ENCODE measurements around the gene PGM2L1.

The PGM2L1 gene

DNA sequence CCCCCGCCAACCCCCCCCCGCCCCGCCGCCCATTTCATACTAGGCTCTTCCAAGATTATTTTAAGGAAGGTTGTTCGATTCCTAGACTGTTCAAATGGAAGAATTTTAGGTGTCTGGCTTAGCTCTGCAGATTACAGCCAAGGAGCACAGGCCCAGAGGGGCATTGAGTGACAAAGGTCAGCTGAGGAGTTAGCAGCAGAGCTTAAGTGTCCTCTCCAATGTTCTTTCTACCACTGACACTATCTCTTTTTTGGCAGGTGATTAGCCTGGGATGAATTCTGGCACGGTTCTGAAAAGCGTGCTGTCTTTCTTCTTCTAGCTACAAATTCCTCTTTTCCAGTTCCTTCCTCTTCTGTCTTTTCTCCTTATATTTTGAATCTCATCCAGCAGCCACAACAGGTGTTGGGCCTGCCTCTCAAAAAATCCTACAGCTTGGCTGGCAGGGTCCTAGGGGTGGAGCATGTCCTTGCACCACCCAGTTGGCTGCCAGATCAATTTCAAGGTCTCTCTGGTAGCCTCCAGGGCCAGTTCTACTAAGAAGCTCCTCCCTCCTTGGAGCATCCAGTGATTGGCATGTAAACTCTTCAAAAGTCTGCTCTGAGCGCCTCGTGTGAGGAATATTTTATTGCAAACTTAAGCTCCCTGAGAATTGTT is 46.1 kb upstream of the PGM2L1 start:
- H3K9me3 ChIP-seq (ENCODE audit: insufficient read depth, low read length) = no peaks in the 10 kb centered on the region
- no peaks in the 10 kb centered on the region for H3F3A ChIP-seq (ENCODE audit: insufficient read depth)
- TF ChIP-seq, protein P1, sequence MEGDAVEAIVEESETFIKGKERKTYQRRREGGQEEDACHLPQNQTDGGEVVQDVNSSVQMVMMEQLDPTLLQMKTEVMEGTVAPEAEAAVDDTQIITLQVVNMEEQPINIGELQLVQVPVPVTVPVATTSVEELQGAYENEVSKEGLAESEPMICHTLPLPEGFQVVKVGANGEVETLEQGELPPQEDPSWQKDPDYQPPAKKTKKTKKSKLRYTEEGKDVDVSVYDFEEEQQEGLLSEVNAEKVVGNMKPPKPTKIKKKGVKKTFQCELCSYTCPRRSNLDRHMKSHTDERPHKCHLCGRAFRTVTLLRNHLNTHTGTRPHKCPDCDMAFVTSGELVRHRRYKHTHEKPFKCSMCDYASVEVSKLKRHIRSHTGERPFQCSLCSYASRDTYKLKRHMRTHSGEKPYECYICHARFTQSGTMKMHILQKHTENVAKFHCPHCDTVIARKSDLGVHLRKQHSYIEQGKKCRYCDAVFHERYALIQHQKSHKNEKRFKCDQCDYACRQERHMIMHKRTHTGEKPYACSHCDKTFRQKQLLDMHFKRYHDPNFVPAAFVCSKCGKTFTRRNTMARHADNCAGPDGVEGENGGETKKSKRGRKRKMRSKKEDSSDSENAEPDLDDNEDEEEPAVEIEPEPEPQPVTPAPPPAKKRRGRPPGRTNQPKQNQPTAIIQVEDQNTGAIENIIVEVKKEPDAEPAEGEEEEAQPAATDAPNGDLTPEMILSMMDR (IDR thresholded peaks at IDR 0.05; ENCODE audit: insufficient read depth, low read length, poor library complexity, severe bottlenecking) = no peak
- no peak for TF ChIP-seq EZH2phosphoT487 (conservative IDR thresholded peaks at IDR 0.05; ENCODE audit: low read length)
- H3K9ac ChIP-seq (ENCODE audit: low read length) = no peak overlapping the region
- no peaks in the 10 kb centered on the region for H4K20me1 ChIP-seq (ENCODE audit: low read depth, low read length)
- no peak overlapping the region for H2AFZ ChIP-seq (ENCODE audit: low read depth, low read length, severe bottlenecking)
- H3K9me2 ChIP-seq (replicated peaks; ENCODE audit: insufficient read depth, low read length) = no peaks in the 10 kb centered on the region
- no peak overlapping the region for H3K4me3 ChIP-seq (ENCODE audit: insufficient read depth, low read length, poor library complexity, severe bottlenecking)
- no peaks in the 10 kb centered on the region for H3K36me3 ChIP-seq (ENCODE audit: low read length)
- H3K27ac ChIP-seq (ENCODE audit: low read depth, low read length) = no peak overlapping the region
- no peaks in the 10 kb centered on the region for H3K79me2 ChIP-seq (ENCODE audit: insufficient read depth, low read length)
- no peak overlapping the region for H3K4me2 ChIP-seq (ENCODE audit: low read depth, low read length, poor library complexity, severe bottlenecking)
- no peaks in the 10 kb centered on the region for H3K27me3 ChIP-seq (ENCODE audit: low read length)

DNA sequence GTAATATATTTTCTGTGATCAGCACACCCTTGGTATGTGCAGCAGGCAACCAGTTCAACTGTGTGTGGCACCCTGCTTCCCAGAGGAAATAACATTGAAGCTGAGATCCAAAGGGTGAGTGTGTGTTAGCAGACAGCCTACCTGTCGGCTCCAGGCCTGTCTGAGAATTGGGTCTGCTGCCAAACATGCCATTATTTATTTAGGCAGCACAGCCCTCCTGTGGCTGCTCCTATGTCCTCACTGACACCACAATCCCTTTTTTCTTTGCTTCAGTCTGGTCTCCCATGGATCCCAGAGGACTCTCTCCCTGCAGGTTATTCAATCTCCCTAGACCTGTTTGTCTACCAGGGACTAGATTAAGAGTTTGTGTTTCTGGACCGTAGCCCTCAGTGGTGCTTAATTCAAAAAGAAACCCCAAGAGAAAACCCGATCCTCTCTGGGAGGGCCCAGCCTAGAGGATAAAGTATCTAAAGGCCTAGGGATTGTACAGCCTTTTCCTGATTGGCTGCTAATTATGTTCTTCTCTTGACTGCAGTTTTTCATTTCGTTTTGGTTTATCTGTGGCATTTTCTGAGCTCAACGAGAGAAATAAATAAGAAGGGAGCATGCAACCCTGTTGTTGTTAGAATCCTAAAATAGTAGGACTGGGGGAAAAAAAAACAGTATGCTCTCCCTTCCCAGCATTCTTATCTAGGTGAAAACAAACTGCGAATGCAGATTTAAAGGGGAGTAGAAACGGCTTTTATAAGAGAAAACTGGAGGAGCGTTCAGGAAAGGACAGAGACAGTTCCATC is 45.0 kb upstream of the PGM2L1 start:
- no peaks in the 10 kb centered on the region for H3F3A ChIP-seq (ENCODE audit: insufficient read depth)
- no peaks in the 10 kb centered on the region for H3K9me3 ChIP-seq (ENCODE audit: insufficient read depth, low read length)
- no peak overlapping the region for H2AFZ ChIP-seq (ENCODE audit: low read depth, low read length, severe bottlenecking)
- no peaks in the 10 kb centered on the region for H4K20me1 ChIP-seq (ENCODE audit: low read depth, low read length)
- H3K9ac ChIP-seq (ENCODE audit: low read length) = no peak overlapping the region
- H3K36me3 ChIP-seq (ENCODE audit: low read length) = no peaks in the 10 kb centered on the region
- no peak for TF ChIP-seq EZH2phosphoT487 (conservative IDR thresholded peaks at IDR 0.05; ENCODE audit: low read length)
- no peak overlapping the region for H3K27ac ChIP-seq (ENCODE audit: low read depth, low read length)
- no peak overlapping the region for H3K4me3 ChIP-seq (ENCODE audit: insufficient read depth, low read length, poor library complexity, severe bottlenecking)
- no peaks in the 10 kb centered on the region for H3K79me2 ChIP-seq (ENCODE audit: insufficient read depth, low read length)
- no peaks in the 10 kb centered on the region for H3K9me2 ChIP-seq (replicated peaks; ENCODE audit: insufficient read depth, low read length)
- no peak overlapping the region for H3K4me2 ChIP-seq (ENCODE audit: low read depth, low read length, poor library complexity, severe bottlenecking)
- no peaks in the 10 kb centered on the region for H3K27me3 ChIP-seq (ENCODE audit: low read length)

GRCh38 chr11:74442636-74443035 is 44.4 kb upstream of the PGM2L1 start:
- Histone ChIP-seq H3K27me3 (ENCODE audit: low read length) (no peaks in the 10 kb centered on the region), H3K4me3 (ENCODE audit: insufficient read depth, low read length, poor library complexity, severe bottlenecking) (no peak overlapping the region), H3F3A (ENCODE audit: insufficient read depth) (no peaks in the 10 kb centered on the region), H3K9ac (ENCODE audit: low read length) (no peak overlapping the region), H3K27ac (ENCODE audit: low read depth, low read length) (no peak overlapping the region), H3K9me2 (replicated peaks; ENCODE audit: insufficient read depth, low read length) (no peaks in the 10 kb centered on the region), H3K36me3 (ENCODE audit: low read length) (no peaks in the 10 kb centered on the region), H2AFZ (ENCODE audit: low read depth, low read length, severe bottlenecking) (no peak overlapping the region), H3K79me2 (ENCODE audit: insufficient read depth, low read length) (no peaks in the 10 kb centered on the region), H4K20me1 (ENCODE audit: low read depth, low read length) (no peaks in the 10 kb centered on the region), H3K4me2 (ENCODE audit: low read depth, low read length, poor library complexity, severe bottlenecking) (no peak overlapping the region), H3K9me3 (ENCODE audit: insufficient read depth, low read length) (no peaks in the 10 kb centered on the region)
- no peak for TF ChIP-seq EZH2phosphoT487 (conservative IDR thresholded peaks at IDR 0.05; ENCODE audit: low read length)
- TF ChIP-seq, protein P1 (IDR thresholded peaks at IDR 0.05; ENCODE audit: insufficient read depth, low read length, poor library complexity, severe bottlenecking) = no peak

DNA sequence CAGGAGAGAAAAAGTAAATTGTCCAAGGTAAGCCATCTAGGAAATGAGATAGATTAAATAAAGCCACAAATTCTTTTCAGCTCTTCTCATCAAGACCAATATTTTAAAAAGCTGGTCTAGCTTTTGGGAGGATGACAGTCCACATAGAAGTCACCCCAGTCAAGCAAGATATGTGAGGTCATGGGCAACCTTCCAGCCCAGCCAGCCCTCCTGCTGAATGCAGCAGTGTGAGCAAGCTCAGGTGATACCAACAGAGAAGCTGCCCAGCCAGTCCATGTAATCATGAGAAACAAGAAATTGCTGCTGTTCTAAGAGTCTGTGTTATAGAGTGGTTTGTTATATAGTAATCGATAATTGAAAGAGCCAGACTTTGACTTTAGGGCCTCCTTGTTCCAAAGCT is 40.4 kb upstream of the PGM2L1 start:
- Histone ChIP-seq H3K4me3 (ENCODE audit: insufficient read depth, low read length, poor library complexity, severe bottlenecking) (no peak overlapping the region), H3K27me3 (ENCODE audit: low read length) (no peaks in the 10 kb centered on the region), H4K20me1 (ENCODE audit: low read depth, low read length) (no peaks in the 10 kb centered on the region), H3K79me2 (ENCODE audit: insufficient read depth, low read length) (no peaks in the 10 kb centered on the region), H3K4me2 (ENCODE audit: low read depth, low read length, poor library complexity, severe bottlenecking) (no peak overlapping the region), H2AFZ (ENCODE audit: low read depth, low read length, severe bottlenecking) (no peak overlapping the region), H3K9me3 (ENCODE audit: insufficient read depth, low read length) (no peaks in the 10 kb centered on the region), H3K9ac (ENCODE audit: low read length) (no peak overlapping the region), H3F3A (ENCODE audit: insufficient read depth) (no peaks in the 10 kb centered on the region), H3K9me2 (replicated peaks; ENCODE audit: insufficient read depth, low read length) (no peaks in the 10 kb centered on the region), H3K27ac (ENCODE audit: low read depth, low read length) (no peak overlapping the region), H3K36me3 (ENCODE audit: low read length) (no peaks in the 10 kb centered on the region)
- no peak for TF ChIP-seq EZH2phosphoT487 (conservative IDR thresholded peaks at IDR 0.05; ENCODE audit: low read length)
- TF ChIP-seq, protein P1 (IDR thresholded peaks at IDR 0.05; ENCODE audit: insufficient read depth, low read length, poor library complexity, severe bottlenecking) = no peak
